Measurements from ENCODE around the gene UNC79.

GRCh38 chr14:93511001-93511400 lies 80.3 kb downstream of the UNC79 start:
- TF ChIP-seq CTCF (IDR thresholded peaks at IDR 0.05) (no peak), POLR2A (IDR thresholded peaks at IDR 0.05) (no peak)

Data from thyroid gland (tissue), 4 donors.